Epithelial cell of esophagus (primary cell): Measurements from ENCODE around the gene TBCEL.

Experiments
- DNase-seq: peaks from one replicate; pipeline ENCODE4 v3.0.0; 2010; ENCODE audit warnings: low read depth
- H3K4me3 ChIP-seq: 2 replicates; pipeline ENCODE4 v1.5.1; 2011; ENCODE audit warnings: mild to moderate bottlenecking, low read length, control low read depth
- CTCF ChIP-seq: IDR thresholded peaks from 2 replicates; pipeline ENCODE4 v1.5.1; 2011; ENCODE audit warnings: low read depth, mild to moderate bottlenecking, low read length, control low read depth, inconsistent platforms; ENCODE audit not compliant: insufficient read depth; ENCODE audit errors: missing control alignments

Gene TBCEL

GRCh38 chr11:121134741-121135312 is 110.9 kb downstream of the TBCEL start:
- no peak for TF ChIP-seq CTCF
- DNase-seq: no peak
- no peak overlapping the region for H3K4me3 ChIP-seq

GRCh38 chr11:121137005-121137404 is 113.1 kb downstream of the TBCEL start:
- no peak for DNase-seq
- no peak for TF ChIP-seq CTCF
- no peak overlapping the region for H3K4me3 ChIP-seq

GRCh38 chr11:121138259-121138658 is 114.4 kb downstream of the TBCEL start:
- TF ChIP-seq CTCF: no peak
- no peak for DNase-seq

GRCh38 chr11:121140369-121140768 is 116.5 kb downstream of the TBCEL start:
- no peak for TF ChIP-seq CTCF
- no peak overlapping the region for H3K4me3 ChIP-seq
- DNase-seq: no peak

More at GRCh38 chr11:121138259-121138658, 114.4 kb downstream of the TBCEL start:
- no peak overlapping the region for H3K4me3 ChIP-seq
